ENCODE results near the gene NNMT. TPM values are rescaled to one million over a fixed set of nuclear protein-coding genes. Genes with fewer than 3 reads are reported as not detected.

Gene NNMT
- polyA plus RNA-seq, 1 of the 3 experiments (the other 2 are of a cell fraction): 84.6 TPM

DNA sequence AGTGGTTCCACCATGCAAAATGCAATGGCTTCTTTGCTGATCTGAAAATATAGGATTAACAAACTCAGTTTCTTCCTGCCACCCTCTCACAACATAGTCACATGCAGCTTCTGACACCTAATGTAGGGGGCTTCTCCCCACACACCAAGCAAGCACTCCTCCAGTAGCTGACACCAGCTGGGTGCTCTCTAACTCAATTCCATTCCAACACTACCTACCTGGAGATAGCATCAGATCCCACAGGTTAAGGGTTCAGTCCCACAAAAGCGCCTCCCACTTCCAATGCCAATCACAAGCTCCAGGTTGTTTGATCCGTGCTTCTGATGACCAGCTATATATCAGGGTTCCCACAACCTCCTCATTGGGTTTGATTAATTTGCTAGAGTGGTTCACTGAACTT lies 31.8 kb upstream of the NNMT start:
- ChIA-PET POLR2A (interaction anchor here (0.6 kb wide), 1 partner anchor 368 kb away, joined by 4 read pairs; no protein-coding TSS in a partner anchor), CTCF (interaction anchor here (0.6 to 11.8 kb wide), 12 partner anchors 16 to 458 kb away, joined by 3 to 445 read pairs (median 22); no protein-coding TSS in a partner anchor)
- H3K9me2 ChIP-seq: no peaks in the 10 kb centered on the region
- H2AFZ ChIP-seq (ENCODE audit: low read depth): no peak overlapping the region
- no peak overlapping the region for H3K4me3 ChIP-seq (ENCODE audit: low read depth in 2 of 2, low read length in 1 of 2)
- H3K4me1 ChIP-seq (ENCODE audit: control insufficient read depth in 1 of 2, insufficient read depth in 2 of 2, low read depth in 1 of 2, low read length in 1 of 2): no peaks in the 10 kb centered on the region; a peak in 1 of 4 replicates
- H3K27ac ChIP-seq (ENCODE audit: low read depth in 2 of 2, low read length in 1 of 2): no peak overlapping the region
- H3K79me2 ChIP-seq (ENCODE audit: insufficient read depth): no peaks in the 10 kb centered on the region
- no peak overlapping the region for H3K4me2 ChIP-seq
- WGBS (ENCODE audit: low lambda C conversion rate): 13% methylated on average over 2 of the region's 2 CpGs
- no peaks in the 10 kb centered on the region for H4K20me1 ChIP-seq (ENCODE audit: insufficient read depth)
- no peaks in the 10 kb centered on the region for H3K36me3 ChIP-seq (replicated peaks in 1 of 2; ENCODE audit: control insufficient read depth in 1 of 2, insufficient read depth in 2 of 2, low read length in 1 of 2)
- DNase-seq: no peak
- peaks cover 14% of the 10 kb centered on the region; the same call in 1 of the 2 replicates for H3K27me3 ChIP-seq (ENCODE audit: insufficient read depth)
- no peak for TF ChIP-seq YY1 (IDR thresholded peaks at IDR 0.05; ENCODE audit: low read depth)
- TF ChIP-seq, protein P1, sequence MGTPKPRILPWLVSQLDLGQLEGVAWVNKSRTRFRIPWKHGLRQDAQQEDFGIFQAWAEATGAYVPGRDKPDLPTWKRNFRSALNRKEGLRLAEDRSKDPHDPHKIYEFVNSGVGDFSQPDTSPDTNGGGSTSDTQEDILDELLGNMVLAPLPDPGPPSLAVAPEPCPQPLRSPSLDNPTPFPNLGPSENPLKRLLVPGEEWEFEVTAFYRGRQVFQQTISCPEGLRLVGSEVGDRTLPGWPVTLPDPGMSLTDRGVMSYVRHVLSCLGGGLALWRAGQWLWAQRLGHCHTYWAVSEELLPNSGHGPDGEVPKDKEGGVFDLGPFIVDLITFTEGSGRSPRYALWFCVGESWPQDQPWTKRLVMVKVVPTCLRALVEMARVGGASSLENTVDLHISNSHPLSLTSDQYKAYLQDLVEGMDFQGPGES (IDR thresholded peaks at IDR 0.05; ENCODE audit: low read depth, low read length): no peak
- TF ChIP-seq TCF12 (IDR thresholded peaks at IDR 0.05): no peak
- TF ChIP-seq TEAD4 (IDR thresholded peaks at IDR 0.05; ENCODE audit: borderline replicate concordance, insufficient read depth): no peak
- no peak for TF ChIP-seq JUND (IDR thresholded peaks at IDR 0.05)
- TF ChIP-seq EP300 (IDR thresholded peaks at IDR 0.05; ENCODE audit: borderline replicate concordance in 1 of 2, low read depth in 1 of 2, low read length in 1 of 2): no peak
- TF ChIP-seq NFIC (IDR thresholded peaks at IDR 0.05; ENCODE audit: borderline replicate concordance): no peak
- TF ChIP-seq, protein P2, sequence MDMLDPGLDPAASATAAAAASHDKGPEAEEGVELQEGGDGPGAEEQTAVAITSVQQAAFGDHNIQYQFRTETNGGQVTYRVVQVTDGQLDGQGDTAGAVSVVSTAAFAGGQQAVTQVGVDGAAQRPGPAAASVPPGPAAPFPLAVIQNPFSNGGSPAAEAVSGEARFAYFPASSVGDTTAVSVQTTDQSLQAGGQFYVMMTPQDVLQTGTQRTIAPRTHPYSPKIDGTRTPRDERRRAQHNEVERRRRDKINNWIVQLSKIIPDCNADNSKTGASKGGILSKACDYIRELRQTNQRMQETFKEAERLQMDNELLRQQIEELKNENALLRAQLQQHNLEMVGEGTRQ (IDR thresholded peaks at IDR 0.05; ENCODE audit: borderline replicate concordance, low read depth, low read length): no peak
- TF ChIP-seq SMC3 (IDR thresholded peaks at IDR 0.05; ENCODE audit: low read depth, low read length): no peak
- no peak for TF ChIP-seq ELF1 (IDR thresholded peaks at IDR 0.05)
- no peak for TF ChIP-seq FOXJ3 (CRISPR knock-in tag; IDR thresholded peaks at IDR 0.05)
- TF ChIP-seq, protein P3, sequence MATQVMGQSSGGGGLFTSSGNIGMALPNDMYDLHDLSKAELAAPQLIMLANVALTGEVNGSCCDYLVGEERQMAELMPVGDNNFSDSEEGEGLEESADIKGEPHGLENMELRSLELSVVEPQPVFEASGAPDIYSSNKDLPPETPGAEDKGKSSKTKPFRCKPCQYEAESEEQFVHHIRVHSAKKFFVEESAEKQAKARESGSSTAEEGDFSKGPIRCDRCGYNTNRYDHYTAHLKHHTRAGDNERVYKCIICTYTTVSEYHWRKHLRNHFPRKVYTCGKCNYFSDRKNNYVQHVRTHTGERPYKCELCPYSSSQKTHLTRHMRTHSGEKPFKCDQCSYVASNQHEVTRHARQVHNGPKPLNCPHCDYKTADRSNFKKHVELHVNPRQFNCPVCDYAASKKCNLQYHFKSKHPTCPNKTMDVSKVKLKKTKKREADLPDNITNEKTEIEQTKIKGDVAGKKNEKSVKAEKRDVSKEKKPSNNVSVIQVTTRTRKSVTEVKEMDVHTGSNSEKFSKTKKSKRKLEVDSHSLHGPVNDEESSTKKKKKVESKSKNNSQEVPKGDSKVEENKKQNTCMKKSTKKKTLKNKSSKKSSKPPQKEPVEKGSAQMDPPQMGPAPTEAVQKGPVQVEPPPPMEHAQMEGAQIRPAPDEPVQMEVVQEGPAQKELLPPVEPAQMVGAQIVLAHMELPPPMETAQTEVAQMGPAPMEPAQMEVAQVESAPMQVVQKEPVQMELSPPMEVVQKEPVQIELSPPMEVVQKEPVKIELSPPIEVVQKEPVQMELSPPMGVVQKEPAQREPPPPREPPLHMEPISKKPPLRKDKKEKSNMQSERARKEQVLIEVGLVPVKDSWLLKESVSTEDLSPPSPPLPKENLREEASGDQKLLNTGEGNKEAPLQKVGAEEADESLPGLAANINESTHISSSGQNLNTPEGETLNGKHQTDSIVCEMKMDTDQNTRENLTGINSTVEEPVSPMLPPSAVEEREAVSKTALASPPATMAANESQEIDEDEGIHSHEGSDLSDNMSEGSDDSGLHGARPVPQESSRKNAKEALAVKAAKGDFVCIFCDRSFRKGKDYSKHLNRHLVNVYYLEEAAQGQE (IDR thresholded peaks at IDR 0.05; ENCODE audit: low read depth, low read length): no peak
- TF ChIP-seq TAF1 (IDR thresholded peaks at IDR 0.05; ENCODE audit: borderline replicate concordance, low read depth, low read length): no peak
- TF ChIP-seq POLR2AphosphoS5 (IDR thresholded peaks at IDR 0.05; ENCODE audit: low read depth, low read length): no peak
- TF ChIP-seq, protein P4, sequence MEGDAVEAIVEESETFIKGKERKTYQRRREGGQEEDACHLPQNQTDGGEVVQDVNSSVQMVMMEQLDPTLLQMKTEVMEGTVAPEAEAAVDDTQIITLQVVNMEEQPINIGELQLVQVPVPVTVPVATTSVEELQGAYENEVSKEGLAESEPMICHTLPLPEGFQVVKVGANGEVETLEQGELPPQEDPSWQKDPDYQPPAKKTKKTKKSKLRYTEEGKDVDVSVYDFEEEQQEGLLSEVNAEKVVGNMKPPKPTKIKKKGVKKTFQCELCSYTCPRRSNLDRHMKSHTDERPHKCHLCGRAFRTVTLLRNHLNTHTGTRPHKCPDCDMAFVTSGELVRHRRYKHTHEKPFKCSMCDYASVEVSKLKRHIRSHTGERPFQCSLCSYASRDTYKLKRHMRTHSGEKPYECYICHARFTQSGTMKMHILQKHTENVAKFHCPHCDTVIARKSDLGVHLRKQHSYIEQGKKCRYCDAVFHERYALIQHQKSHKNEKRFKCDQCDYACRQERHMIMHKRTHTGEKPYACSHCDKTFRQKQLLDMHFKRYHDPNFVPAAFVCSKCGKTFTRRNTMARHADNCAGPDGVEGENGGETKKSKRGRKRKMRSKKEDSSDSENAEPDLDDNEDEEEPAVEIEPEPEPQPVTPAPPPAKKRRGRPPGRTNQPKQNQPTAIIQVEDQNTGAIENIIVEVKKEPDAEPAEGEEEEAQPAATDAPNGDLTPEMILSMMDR (IDR thresholded peaks at IDR 0.05): no peak
- TF ChIP-seq MXI1 (IDR thresholded peaks at IDR 0.05; ENCODE audit: low read depth, low read length): no peak
- TF ChIP-seq RCOR1 (IDR thresholded peaks at IDR 0.05; ENCODE audit: low read length): no peak
- TF ChIP-seq, protein P5, sequence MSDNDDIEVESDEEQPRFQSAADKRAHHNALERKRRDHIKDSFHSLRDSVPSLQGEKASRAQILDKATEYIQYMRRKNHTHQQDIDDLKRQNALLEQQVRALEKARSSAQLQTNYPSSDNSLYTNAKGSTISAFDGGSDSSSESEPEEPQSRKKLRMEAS (IDR thresholded peaks at IDR 0.05; ENCODE audit: low read depth): no peak
- TF ChIP-seq, protein P6, sequence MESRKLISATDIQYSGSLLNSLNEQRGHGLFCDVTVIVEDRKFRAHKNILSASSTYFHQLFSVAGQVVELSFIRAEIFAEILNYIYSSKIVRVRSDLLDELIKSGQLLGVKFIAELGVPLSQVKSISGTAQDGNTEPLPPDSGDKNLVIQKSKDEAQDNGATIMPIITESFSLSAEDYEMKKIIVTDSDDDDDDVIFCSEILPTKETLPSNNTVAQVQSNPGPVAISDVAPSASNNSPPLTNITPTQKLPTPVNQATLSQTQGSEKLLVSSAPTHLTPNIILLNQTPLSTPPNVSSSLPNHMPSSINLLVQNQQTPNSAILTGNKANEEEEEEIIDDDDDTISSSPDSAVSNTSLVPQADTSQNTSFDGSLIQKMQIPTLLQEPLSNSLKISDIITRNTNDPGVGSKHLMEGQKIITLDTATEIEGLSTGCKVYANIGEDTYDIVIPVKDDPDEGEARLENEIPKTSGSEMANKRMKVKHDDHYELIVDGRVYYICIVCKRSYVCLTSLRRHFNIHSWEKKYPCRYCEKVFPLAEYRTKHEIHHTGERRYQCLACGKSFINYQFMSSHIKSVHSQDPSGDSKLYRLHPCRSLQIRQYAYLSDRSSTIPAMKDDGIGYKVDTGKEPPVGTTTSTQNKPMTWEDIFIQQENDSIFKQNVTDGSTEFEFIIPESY (IDR thresholded peaks at IDR 0.05; ENCODE audit: borderline replicate concordance, low read depth): no peak
- no peaks in the 10 kb centered on the region for H3K9me3 ChIP-seq
- no peaks in the 10 kb centered on the region for H3F3A ChIP-seq (replicated peaks; ENCODE audit: insufficient read depth)
- H3K9ac ChIP-seq: no peak overlapping the region
